ENCODE results near the gene SEH1L. TPM values are rescaled to one million over a fixed set of nuclear protein-coding genes. Genes with fewer than 3 reads are reported as not detected.

Gene SEH1L
- polyA plus RNA-seq, 1 donor from 2014 or later = 11.5 TPM

GRCh38 chr18:13019301-13019700, 71.5 kb downstream of the SEH1L start:
- no peaks in the 10 kb centered on the region for H3K9me3 ChIP-seq (ENCODE audit: low read length)

GRCh38 chr18:13022644-13023043, 74.8 kb downstream of the SEH1L start:
- Histone ChIP-seq H3K36me3 (ENCODE audit: insufficient read depth, low read length) (peaks cover 6% of the 10 kb centered on the region), H2AFZ (ENCODE audit: low read depth, low read length) (no peak overlapping the region), H3K9me3 (ENCODE audit: low read length) (no peaks in the 10 kb centered on the region), H4K20me1 (ENCODE audit: insufficient read depth) (no peaks in the 10 kb centered on the region), H3K4me2 (ENCODE audit: low read length) (no peak overlapping the region), H3K9ac (ENCODE audit: low read length) (no peak overlapping the region), H3K27me3 (ENCODE audit: insufficient read depth, low read depth, low read length) (no peaks in the 10 kb centered on the region), H3F3A (ENCODE audit: insufficient read depth, low read length, poor library complexity, severe bottlenecking) (no peaks in the 10 kb centered on the region), H3K4me3 (ENCODE audit: low read length) (no peak overlapping the region), H3K79me2 (replicated peaks; ENCODE audit: insufficient read depth, low read length) (no peaks in the 10 kb centered on the region), H3K27ac (ENCODE audit: low read length) (no peak overlapping the region), H3K9me2 (ENCODE audit: insufficient read depth, low read length) (no peaks in the 10 kb centered on the region)
- no peak for TF ChIP-seq EP300 (conservative IDR thresholded peaks at IDR 0.05; ENCODE audit: poor library complexity, severe bottlenecking)
- no peak for TF ChIP-seq REST (IDR thresholded peaks at IDR 0.05; ENCODE audit: borderline replicate concordance)
- no peak for TF ChIP-seq SMC3 (conservative IDR thresholded peaks at IDR 0.05; ENCODE audit: poor library complexity)
- no peak for TF ChIP-seq CTCF (IDR thresholded peaks at IDR 0.05; ENCODE audit: poor library complexity, severe bottlenecking)
- no peak for TF ChIP-seq EZH2 (IDR thresholded peaks at IDR 0.05; ENCODE audit: borderline replicate concordance, insufficient read depth, low read length, poor library complexity, severe bottlenecking)
- no peak for TF ChIP-seq RAD21 (conservative IDR thresholded peaks at IDR 0.05)

More at GRCh38 chr18:13019301-13019700, 71.5 kb downstream of the SEH1L start:
- no peak for TF ChIP-seq CTCF (IDR thresholded peaks at IDR 0.05; ENCODE audit: poor library complexity, severe bottlenecking)
- no peak for TF ChIP-seq RAD21 (conservative IDR thresholded peaks at IDR 0.05)
- TF ChIP-seq EZH2 (IDR thresholded peaks at IDR 0.05; ENCODE audit: borderline replicate concordance, insufficient read depth, low read length, poor library complexity, severe bottlenecking) = no peak
- no peak for TF ChIP-seq POLR2AphosphoS5 (IDR thresholded peaks at IDR 0.05)
- no peak for TF ChIP-seq SMC3 (conservative IDR thresholded peaks at IDR 0.05; ENCODE audit: poor library complexity)
- no peak for TF ChIP-seq EP300 (conservative IDR thresholded peaks at IDR 0.05; ENCODE audit: poor library complexity, severe bottlenecking)
- no peak for TF ChIP-seq TAF1 (IDR thresholded peaks at IDR 0.05; ENCODE audit: low read depth)
- TF ChIP-seq MXI1 (conservative IDR thresholded peaks at IDR 0.05; ENCODE audit: poor library complexity, severe bottlenecking) = no peak
- no peak for TF ChIP-seq REST (IDR thresholded peaks at IDR 0.05; ENCODE audit: borderline replicate concordance)
- no peaks in the 10 kb centered on the region for H3K9me2 ChIP-seq (ENCODE audit: insufficient read depth, low read length)
- no peaks in the 10 kb centered on the region for H3K27me3 ChIP-seq (ENCODE audit: insufficient read depth, low read depth, low read length)
- H4K20me1 ChIP-seq (ENCODE audit: insufficient read depth) = no peaks in the 10 kb centered on the region
- no peak overlapping the region for H3K4me3 ChIP-seq (ENCODE audit: low read length)
- no peak overlapping the region for H2AFZ ChIP-seq (ENCODE audit: low read depth, low read length)
- H3F3A ChIP-seq (ENCODE audit: insufficient read depth, low read length, poor library complexity, severe bottlenecking) = no peaks in the 10 kb centered on the region
- H3K36me3 ChIP-seq (ENCODE audit: insufficient read depth, low read length) = peaks cover 6% of the 10 kb centered on the region
- no peak overlapping the region for H3K4me2 ChIP-seq (ENCODE audit: low read length)
- H3K79me2 ChIP-seq (replicated peaks; ENCODE audit: insufficient read depth, low read length) = no peaks in the 10 kb centered on the region
- no peak overlapping the region for H3K9ac ChIP-seq (ENCODE audit: low read length)
- H3K27ac ChIP-seq (ENCODE audit: low read length) = no peak overlapping the region

Measured in neural cell (in vitro differentiated cells).